T1000 (cell line): ENCODE data around the gene FBXL20.
"Not testable (repeated sequence)": the region's sequence is repeated elsewhere in the genome, so short reads cannot be mapped to it uniquely, and the experiment has no call there.

Experiments used
- DNase-seq: peaks from one replicate; lab custom pipeline; 2025; ENCODE audit warnings: mixed read lengths; lab: John Stamatoyannopoulos, UW

FBXL20 gene

GRCh38 chr17:39328815-39329214 is 72.6 kb downstream of the FBXL20 start:
- DNase-seq, result no peak

DNA sequence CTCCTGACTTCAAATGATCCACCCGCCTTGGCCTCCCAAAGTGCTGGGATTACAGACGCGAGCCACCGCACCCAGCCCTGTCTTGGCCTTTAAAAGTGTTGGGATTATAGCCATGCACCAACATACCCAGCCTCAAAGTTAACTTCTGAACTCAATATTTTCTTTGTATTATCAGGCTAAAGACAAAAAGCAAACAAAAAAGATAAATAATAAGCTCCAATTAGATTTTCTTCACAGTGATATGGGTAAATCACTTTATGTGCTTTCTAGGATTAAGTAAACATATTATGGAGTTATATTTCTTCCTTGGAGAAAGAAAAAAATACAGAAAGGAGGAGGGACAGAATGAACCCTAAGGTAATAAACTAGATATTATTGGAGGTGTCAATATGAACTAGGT is 74.3 kb downstream of the FBXL20 start:
- no peak for DNase-seq

GRCh38 chr17:39325528-39326240 is 75.7 kb downstream of the FBXL20 start:
- no peak for DNase-seq

- no peak for DNase-seq
Measured at GRCh38 chr17:39318636-39319035, 82.8 kb downstream of the FBXL20 start.

DNA sequence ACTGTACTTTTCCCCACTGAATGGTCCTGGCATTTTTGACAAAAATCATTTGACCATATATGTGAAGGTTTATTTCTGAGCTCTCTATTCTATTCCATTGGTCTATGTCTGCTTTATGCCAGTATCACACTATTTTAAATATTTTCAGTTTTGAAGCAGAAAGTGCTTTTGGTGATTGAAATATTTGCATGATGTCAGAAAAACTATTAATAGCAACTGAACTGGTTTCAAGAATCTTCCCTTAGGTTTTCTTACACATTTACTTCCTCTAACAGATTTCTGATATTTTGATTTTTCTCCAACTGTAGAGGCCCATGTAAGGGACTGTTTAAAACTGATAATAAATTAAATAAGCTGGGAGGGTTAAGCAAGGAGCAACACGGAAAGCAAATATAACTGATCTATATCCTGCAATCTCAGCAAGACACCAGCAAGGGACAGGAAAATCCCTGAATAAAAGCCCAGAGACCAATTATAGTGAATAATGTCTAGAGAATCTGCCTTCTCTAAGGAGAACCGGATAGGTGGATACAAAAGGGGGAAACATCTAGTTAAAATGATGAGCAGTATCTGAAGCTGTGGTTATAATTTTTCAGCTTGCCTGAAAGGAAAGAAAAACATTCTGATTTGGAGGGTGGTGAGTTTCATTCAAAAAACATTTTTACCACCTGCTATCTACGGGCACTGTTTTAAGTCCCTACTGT is 94.8 kb downstream of the FBXL20 start:
- no peak for DNase-seq

DNA sequence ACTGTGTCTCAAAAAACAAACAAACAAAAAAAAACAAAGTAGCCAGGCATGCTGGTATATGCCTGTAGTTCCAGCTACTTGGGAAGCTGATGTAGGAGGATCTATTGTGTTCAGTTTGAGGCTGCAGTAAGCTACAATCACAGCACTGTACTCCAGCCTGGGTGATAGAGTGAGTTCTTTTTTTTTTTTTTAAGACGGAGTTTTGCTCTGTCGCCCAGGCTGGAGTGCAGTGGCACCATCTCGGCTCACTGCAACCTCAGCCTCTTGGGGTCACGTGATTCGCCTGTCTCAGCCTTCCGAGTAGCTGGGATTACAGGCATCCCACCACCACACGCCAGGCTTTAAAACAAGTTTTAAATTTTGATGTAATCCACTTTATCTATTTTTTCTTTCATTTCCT is 95.4 kb downstream of the FBXL20 start:
- no peak for DNase-seq

- no peak for DNase-seq
Measured at GRCh38 chr17:39304188-39304587, 97.2 kb downstream of the FBXL20 start.

GRCh38 chr17:39294060-39294459 is 107.4 kb downstream of the FBXL20 start:
- DNase-seq, result no peak

DNA sequence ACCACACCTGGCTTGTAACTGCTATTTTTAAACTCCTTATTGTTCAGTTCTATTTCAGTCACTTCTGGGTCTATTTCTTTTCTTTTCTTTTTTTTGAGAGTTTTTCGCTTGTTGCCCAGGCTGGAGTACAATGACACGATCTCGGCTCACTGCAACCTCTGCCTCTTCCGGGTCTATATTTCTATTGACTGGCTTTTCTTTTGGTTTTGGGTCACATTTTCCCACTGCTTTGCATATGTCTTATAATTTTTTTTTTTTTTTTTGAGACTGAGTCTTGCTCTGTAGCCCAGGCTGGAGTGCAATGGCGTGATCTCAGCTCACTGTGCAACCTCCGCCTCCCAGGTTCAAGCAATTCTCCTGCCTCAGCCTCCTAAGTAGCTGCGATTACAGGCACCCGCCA is 108.9 kb downstream of the FBXL20 start:
- not testable (repeated sequence) for DNase-seq

GRCh38 chr17:39286513-39286912 is 114.9 kb downstream of the FBXL20 start:
- not testable (repeated sequence) for DNase-seq

GRCh38 chr17:39284685-39285084 is 116.7 kb downstream of the FBXL20 start:
- DNase-seq, result no peak

GRCh38 chr17:39283896-39284295 is 117.5 kb downstream of the FBXL20 start:
- DNase-seq, result no peak

- DNase-seq, result no peak
Measured at GRCh38 chr17:39283098-39283497, 118.3 kb downstream of the FBXL20 start.

DNA sequence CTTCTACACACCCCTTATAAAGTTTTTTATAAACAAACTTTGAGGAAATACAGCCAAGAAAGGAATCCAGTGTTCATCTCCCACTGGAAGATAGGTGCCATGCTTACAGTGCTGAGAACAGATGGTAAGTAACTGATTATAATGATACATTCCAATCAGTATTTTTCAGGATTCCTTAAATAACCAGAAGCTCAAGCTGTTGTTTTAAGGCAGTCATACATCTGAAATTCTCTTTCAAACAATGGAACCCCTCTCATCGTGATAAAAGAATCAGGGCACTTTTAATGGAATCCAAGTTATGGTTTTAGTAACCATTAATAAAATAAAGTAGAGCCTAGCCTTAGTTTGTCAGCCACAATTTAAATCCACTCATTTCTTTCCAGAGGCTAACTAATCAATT is 119.6 kb downstream of the FBXL20 start:
- no peak for DNase-seq

DNA sequence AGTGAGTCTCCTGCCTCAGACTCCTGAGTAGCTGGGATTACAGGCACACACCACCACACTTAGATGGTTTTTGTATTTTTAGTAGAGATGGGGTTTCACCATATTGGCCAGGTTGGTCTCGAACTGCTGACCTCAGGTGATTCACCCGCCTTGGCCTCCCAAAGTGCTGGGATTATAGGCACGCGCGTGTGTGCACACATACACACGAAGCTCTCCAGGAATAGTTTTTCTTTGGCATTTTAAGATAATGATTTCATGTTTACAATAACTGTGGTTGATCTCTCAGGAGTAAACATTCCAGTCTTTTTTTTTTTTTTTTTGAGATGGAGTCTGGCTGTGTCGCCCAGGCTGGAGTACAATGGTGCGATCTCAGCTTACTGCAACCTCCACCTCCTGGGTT is 123.2 kb downstream of the FBXL20 start:
- not testable (repeated sequence) for DNase-seq

DNA sequence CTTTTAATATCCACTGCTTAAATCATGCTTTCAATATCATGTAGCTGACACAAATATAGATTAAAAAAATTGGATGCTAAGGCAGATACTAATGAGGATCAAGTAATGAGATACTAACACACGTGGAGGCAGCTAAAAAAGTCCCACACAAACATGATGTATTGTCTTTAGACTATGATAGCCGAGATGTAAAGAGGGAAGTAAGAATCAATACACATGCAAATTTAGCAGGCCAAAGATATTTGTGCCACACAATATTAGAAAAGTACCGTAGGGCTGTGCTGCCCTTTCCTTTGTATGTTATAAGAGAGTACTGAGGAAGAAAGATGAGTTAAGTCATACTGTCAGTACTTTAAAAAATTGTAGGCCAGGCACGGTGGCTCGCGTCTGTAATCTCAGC is 124.3 kb downstream of the FBXL20 start:
- no peak for DNase-seq

- DNase-seq, result no peak
Measured at GRCh38 chr17:39276113-39276512, 125.3 kb downstream of the FBXL20 start.

DNA sequence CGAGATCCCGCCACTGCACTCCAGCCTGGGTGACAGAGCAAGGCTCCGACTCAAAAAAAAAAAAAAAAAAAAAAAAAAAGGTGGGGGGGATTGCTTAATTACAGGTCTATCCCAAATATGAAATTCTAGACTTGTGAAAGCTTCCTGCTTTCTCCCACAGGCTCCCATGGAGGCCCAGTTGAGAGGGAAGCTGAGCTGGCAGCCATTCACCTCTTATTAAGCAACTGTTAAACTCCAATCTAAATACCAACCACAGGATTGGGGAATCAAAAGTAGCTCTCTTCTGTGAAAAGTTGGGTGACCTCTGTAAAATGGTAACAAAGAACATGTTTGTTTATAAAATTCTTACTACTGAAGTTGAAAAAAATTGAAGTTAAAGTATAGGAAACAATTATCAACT is 129.9 kb downstream of the FBXL20 start:
- no peak for DNase-seq

- DNase-seq, result no peak
Measured at GRCh38 chr17:39270923-39271322, 130.5 kb downstream of the FBXL20 start.

GRCh38 chr17:39264119-39264518 is 137.3 kb downstream of the FBXL20 start:
- DNase-seq, result no peak

- DNase-seq, result no peak
Measured at GRCh38 chr17:39261286-39261685, 140.1 kb downstream of the FBXL20 start.

GRCh38 chr17:39252788-39253460 is 148.5 kb downstream of the FBXL20 start:
- no peak for DNase-seq

- DNase-seq, result no peak
Measured at GRCh38 chr17:39251997-39252396, 149.4 kb downstream of the FBXL20 start.
